GM12878 (cell line): Measurements from ENCODE around the gene DNAJB6. TPM values are rescaled to one million over a fixed set of nuclear protein-coding genes. Genes with fewer than 3 reads are reported as not detected.

Experiments used
- ATAC-seq: fragments of 200-7000 bp; cut with Tn5 transposase; 3 replicates; pipeline ENCODE4 v1.9.1; 2020; ENCODE audit warnings: mild to moderate bottlenecking, moderate library complexity
- BruUV-seq: library from RNA; stranded (reverse); fragments of 400-500 nt; replicated peaks from 2 replicates; lab custom pipeline; 2021; lab: Mats Ljungman, UMichigan
- CTCF ChIA-PET: fragments of 300-600 bp; sonication (Branson Sonifier 250); formaldehyde crosslinking; extraction: SDS; loops from one replicate; lab custom pipeline; 2021; ENCODE audit warnings: inconsistent platforms; lab: Yijun Ruan, JAX
- POLR2A ChIA-PET: fragments of 350-600 bp; formaldehyde crosslinking; extraction: SDS; loops from one replicate; lab custom pipeline; 2021; ENCODE audit warnings: inconsistent platforms; lab: Charles Lee
- RAD21 ChIA-PET: fragments of 300-600 bp; sonication (Branson Sonifier 250); formaldehyde crosslinking; loops from one replicate; lab custom pipeline; 2023; ENCODE audit warnings: antibody characterized with exemption; ENCODE audit not compliant: unreplicated experiment; lab: Charles Lee
- SMC1A ChIA-PET: fragments of 300-600 bp; sonication (Branson Sonifier 250); formaldehyde crosslinking; loops from one replicate; lab custom pipeline; 2023; ENCODE audit not compliant: unreplicated experiment, uncharacterized antibody; lab: Charles Lee
- DNase-seq: peaks from one replicate; pipeline ENCODE4 v3.0.0-alpha.2; 2011; ENCODE audit warnings: low read depth, low spot score
- FAIRE-seq: peaks from 3 replicates; lab custom pipeline; 2011; peaks lifted over from hg19 to GRCh38; lab: Jason Lieb, UNC
- H2AFZ ChIP-seq: 2 replicates; pipeline ENCODE4 v1.6.0; 2011; ENCODE audit warnings: low read depth, low read length, control low read depth; ENCODE audit not compliant: control insufficient read depth
- H3K27ac ChIP-seq: 2 replicates; pipeline ENCODE4 v1.5.1; 2011; ENCODE audit warnings: control low read depth; ENCODE audit not compliant: control insufficient read depth, insufficient read depth
- H3K27me3 ChIP-seq, 2 experiments: replicated peaks in 1 of 2; 2 replicates each; pipeline versions ENCODE4 v1.6.0 to v1.6.1; 2011; ENCODE audit warnings: low read length in 1 of 2; ENCODE audit not compliant: control insufficient read depth in 2 of 2, insufficient read depth in 2 of 2
- H3K36me3 ChIP-seq, 2 experiments: 2 replicates each; pipeline ENCODE4 v1.5.1; 2011; ENCODE audit warnings: low read length in 1 of 2; ENCODE audit not compliant: control insufficient read depth in 2 of 2, insufficient read depth in 2 of 2
- H3K4me1 ChIP-seq: 2 replicates; pipeline ENCODE4 v1.6.1; 2011; ENCODE audit warnings: mild to moderate bottlenecking, low read length, moderate library complexity, mixed read lengths; ENCODE audit not compliant: control insufficient read depth, insufficient read depth
- H3K4me2 ChIP-seq: 2 replicates; pipeline ENCODE4 v1.6.0; 2011; ENCODE audit warnings: control low read depth; ENCODE audit not compliant: control insufficient read depth, insufficient read depth
- H3K4me3 ChIP-seq: fragments of 200-600 bp; sonication (generic); 2 replicates; pipeline ENCODE4 v1.5.1; 2016
- H3K79me2 ChIP-seq: 2 replicates; pipeline ENCODE4 v1.6.0; 2011; ENCODE audit warnings: low read length; ENCODE audit not compliant: control insufficient read depth, insufficient read depth
- H3K9ac ChIP-seq: 2 replicates; pipeline ENCODE4 v1.8.0; 2011; ENCODE audit warnings: low read length, control low read depth, mixed read lengths; ENCODE audit not compliant: control insufficient read depth, insufficient read depth
- H3K9me3 ChIP-seq: replicated peaks from 3 replicates; pipeline ENCODE4 v1.5.1; 2011; ENCODE audit warnings: mild to moderate bottlenecking, low read length; ENCODE audit not compliant: control insufficient read depth, insufficient read depth
- H4K20me1 ChIP-seq: 2 replicates; pipeline ENCODE4 v1.6.0; 2011; ENCODE audit not compliant: control insufficient read depth, insufficient read depth
- BACH1 ChIP-seq: fragments of 450-650 bp; IDR thresholded peaks from 2 replicates; pipeline ENCODE4 v1.6.1; 2017; ENCODE audit warnings: mild to moderate bottlenecking, borderline replicate concordance
- CEBPB ChIP-seq, 2 experiments: fragments of 150-350 bp in 1 of 2; IDR thresholded peaks; 2 replicates each; pipeline ENCODE4 v1.6.1; 2012 to 2014; ENCODE audit warnings: low read depth in 2 of 2, low read length in 2 of 2, borderline replicate concordance in 1 of 2, inconsistent platforms in 1 of 2
- EZH2 ChIP-seq: IDR thresholded peaks from 2 replicates; pipeline ENCODE4 v1.6.1; 2012; ENCODE audit warnings: low read depth, mild to moderate bottlenecking, control low read depth, inconsistent platforms, low read length, borderline replicate concordance; ENCODE audit not compliant: control insufficient read depth
- GATAD2B ChIP-seq: fragments of 450-650 bp; conservative IDR thresholded peaks from 2 replicates; pipeline ENCODE4 v1.6.1; 2017; ENCODE audit warnings: low read depth, mild to moderate bottlenecking, moderate library complexity
- HDAC2 ChIP-seq: fragments of 200-600 bp; sonication (generic); IDR thresholded peaks from 2 replicates; pipeline ENCODE4 v1.6.1; 2017
- HDGF ChIP-seq: fragments of 450-650 bp; IDR thresholded peaks from 2 replicates; pipeline ENCODE4 v1.6.1; 2016; ENCODE audit warnings: antibody characterized with exemption
- KDM1A ChIP-seq: fragments of 200-600 bp; sonication (generic); IDR thresholded peaks from 2 replicates; pipeline ENCODE4 v1.6.1; 2016; ENCODE audit warnings: borderline replicate concordance
- SMC3 ChIP-seq: IDR thresholded peaks from 2 replicates; pipeline ENCODE4 v1.6.1; 2011; ENCODE audit warnings: low read length, improper control_type of control experiment, borderline replicate concordance
- TARDBP ChIP-seq: IDR thresholded peaks from 2 replicates; pipeline ENCODE4 v1.6.1; 2016; ENCODE audit warnings: borderline replicate concordance
- ZNF24 ChIP-seq: fragments of 450-650 bp; IDR thresholded peaks from 2 replicates; pipeline ENCODE4 v1.6.1; 2017; ENCODE audit warnings: antibody characterized with exemption, mild to moderate bottlenecking
- WGBS: methylation state at CpG from one replicate; pipeline ENCODE4 v1.1.6; 2016; ENCODE audit warnings: low lambda C conversion rate; ENCODE audit not compliant: insufficient replicate concordance, insufficient coverage; ENCODE audit errors: missing lambda C conversion rate; 5-methylcytosine and 5-hydroxymethylcytosine counted together
- in situ Hi-C: fragments of 300-500 bp; cut with MboI; formaldehyde crosslinking; loops from 9 replicates; pipeline ENCODE4 v1.14.3; 2018; ENCODE audit warnings: mixed read lengths
- intact Hi-C: fragments of 100-400 bp; cut with micrococcal nuclease; formaldehyde crosslinking; loops from one replicate; pipeline ENCODE4 v1.14.2; 2022; ENCODE audit not compliant: unreplicated experiment
- polyA plus RNA-seq, 11 experiments: library from polyadenylated mRNA; depleted of rRNA in 4 of 11; unstranded in 6 of 11; stranded (reverse) in 5 of 11; fragments of >200 nt; fragmentation: Nextera tagmentation in 4 of 11; fragmentation: Illumina TruSeq in 1 of 11; extraction: Ambion mirVana in 4 of 11; extraction: Trizol in 1 of 11; gene quantifications; 1 replicate in 1 of 11; 2 replicates in 10 of 11; pipeline versions ENCODE4 v1.2.1 to v1.2.3, GENCODE V29; 2011 to 2016; ENCODE audit warnings: inconsistent platforms in 2 of 11, missing spikeins in 2 of 11, low read depth in 1 of 11
- total RNA-seq, 4 experiments: library from RNA; depleted of rRNA in 3 of 4; stranded (reverse); fragments of >200 nt in 3 of 4; fragmentation: Illumina TruSeq in 1 of 4; extraction: Trizol in 1 of 4; gene quantifications; 2 replicates each; pipeline versions ENCODE4 v1.2.1 to v1.2.3, GENCODE V29; 2013 to 2021
- TF ChIP-seq, protein P1 (sequence below): fragments of 450-650 bp; IDR thresholded peaks from 2 replicates; pipeline ENCODE4 v1.6.1; 2018; ENCODE audit warnings: borderline replicate concordance, mild to moderate bottlenecking; ENCODE audit not compliant: partially characterized antibody
- TF ChIP-seq, protein P2 (sequence below), 3 experiments: IDR thresholded peaks in 2 of 3; conservative IDR thresholded peaks in 1 of 3; 2 replicates each; pipeline ENCODE4 v1.5.1; 2011; ENCODE audit warnings: low read depth in 3 of 3, low read length in 3 of 3, mild to moderate bottlenecking in 3 of 3, control low read depth in 2 of 3, moderate library complexity in 2 of 3, inconsistent platforms in 1 of 3, mixed read lengths in 1 of 3; ENCODE audit not compliant: control insufficient read depth in 2 of 3, insufficient read depth in 1 of 3; ENCODE audit errors: extremely low read depth in 1 of 3
- TF ChIP-seq, protein P3 (sequence below): fragments of 450-650 bp; IDR thresholded peaks from 2 replicates; pipeline ENCODE4 v1.6.1; 2017; ENCODE audit warnings: mild to moderate bottlenecking
- TF ChIP-seq, protein P4 (sequence below): IDR thresholded peaks from 2 replicates; pipeline ENCODE4 v1.6.1; 2012; ENCODE audit warnings: low read depth, low read length, improper control_type of control experiment

DNAJB6 gene
- total and polyA plus RNA-seq, 10 of the 15 experiments (the other 5 are each of a cell fraction or from before 2014, with no cell fraction given): 34.5 to 117 (median 53.1) TPM

DNA sequence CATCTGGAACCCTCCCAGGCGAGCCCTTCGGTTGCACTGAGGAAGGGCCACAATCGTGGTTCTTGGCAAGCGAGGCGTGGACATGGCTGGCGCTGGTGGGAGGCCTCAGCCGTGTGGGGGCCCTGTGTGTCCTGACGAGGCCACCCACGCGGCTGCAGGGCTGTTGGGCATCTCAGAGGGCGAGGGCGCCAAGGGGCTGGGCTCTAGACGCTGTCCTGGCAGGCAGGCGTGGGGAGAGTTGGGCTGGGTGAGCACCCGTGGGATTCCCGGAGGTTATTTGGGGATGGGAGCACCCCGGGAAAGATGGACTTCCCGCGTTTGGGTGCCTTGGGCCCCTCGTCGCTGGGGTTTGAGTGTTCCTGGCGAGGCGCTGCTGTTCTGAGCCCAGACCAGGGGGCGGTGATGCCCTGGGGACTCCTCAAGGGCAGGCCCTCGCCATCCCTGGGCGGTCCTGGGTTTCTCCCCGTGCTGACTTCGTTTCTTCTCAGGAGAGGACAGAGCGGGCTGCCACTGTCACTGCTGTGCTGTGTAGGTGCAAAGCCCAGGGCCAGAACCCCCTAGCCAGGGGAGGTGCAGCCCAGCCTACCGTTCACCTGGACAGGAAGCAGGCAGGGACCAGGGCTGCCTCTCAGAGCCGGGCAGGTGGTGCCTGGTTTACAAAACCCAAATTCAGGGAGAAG, 87.2 kb downstream of the DNAJB6 start:
- H2AFZ ChIP-seq: no peak overlapping the region
- no peaks in the 10 kb centered on the region for H3K79me2 ChIP-seq
- DNase-seq (no peak), ATAC-seq (no peak), FAIRE-seq (no peak)
- ChIA-PET CTCF (no interaction called here), SMC1A (no interaction called here), POLR2A (no interaction called here)
- no peaks in the 10 kb centered on the region for H3K36me3 ChIP-seq
- no TSS peak for BruUV-seq
- H3K9ac ChIP-seq: no peak overlapping the region
- no peaks in the 10 kb centered on the region for H3K27me3 ChIP-seq
- H3K27ac ChIP-seq: no peak overlapping the region
- no peaks in the 10 kb centered on the region for H3K4me1 ChIP-seq
- in situ Hi-C loops: no loop called here
- no peak overlapping the region for H3K4me2 ChIP-seq
- no peak for TF ChIP-seq CEBPB (IDR thresholded peaks at IDR 0.05; ENCODE audit: borderline replicate concordance in 1 of 2, low read depth in 2 of 2, low read length in 2 of 2)
- no peak for TF ChIP-seq BACH1
- TF ChIP-seq HDAC2: no peak
- TF ChIP-seq, protein P1, sequence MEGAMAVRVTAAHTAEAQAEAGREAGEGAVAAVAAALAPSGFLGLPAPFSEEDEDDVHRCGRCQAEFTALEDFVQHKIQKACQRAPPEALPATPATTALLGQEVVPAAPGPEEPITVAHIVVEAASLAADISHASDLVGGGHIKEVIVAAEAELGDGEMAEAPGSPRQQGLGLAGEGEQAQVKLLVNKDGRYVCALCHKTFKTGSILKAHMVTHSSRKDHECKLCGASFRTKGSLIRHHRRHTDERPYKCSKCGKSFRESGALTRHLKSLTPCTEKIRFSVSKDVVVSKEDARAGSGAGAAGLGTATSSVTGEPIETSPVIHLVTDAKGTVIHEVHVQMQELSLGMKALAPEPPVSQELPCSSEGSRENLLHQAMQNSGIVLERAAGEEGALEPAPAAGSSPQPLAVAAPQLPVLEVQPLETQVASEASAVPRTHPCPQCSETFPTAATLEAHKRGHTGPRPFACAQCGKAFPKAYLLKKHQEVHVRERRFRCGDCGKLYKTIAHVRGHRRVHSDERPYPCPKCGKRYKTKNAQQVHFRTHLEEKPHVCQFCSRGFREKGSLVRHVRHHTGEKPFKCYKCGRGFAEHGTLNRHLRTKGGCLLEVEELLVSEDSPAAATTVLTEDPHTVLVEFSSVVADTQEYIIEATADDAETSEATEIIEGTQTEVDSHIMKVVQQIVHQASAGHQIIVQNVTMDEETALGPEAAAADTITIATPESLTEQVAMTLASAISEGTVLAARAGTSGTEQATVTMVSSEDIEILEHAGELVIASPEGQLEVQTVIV: no peak
- no peak for TF ChIP-seq HDGF
- TF ChIP-seq, protein P2, sequence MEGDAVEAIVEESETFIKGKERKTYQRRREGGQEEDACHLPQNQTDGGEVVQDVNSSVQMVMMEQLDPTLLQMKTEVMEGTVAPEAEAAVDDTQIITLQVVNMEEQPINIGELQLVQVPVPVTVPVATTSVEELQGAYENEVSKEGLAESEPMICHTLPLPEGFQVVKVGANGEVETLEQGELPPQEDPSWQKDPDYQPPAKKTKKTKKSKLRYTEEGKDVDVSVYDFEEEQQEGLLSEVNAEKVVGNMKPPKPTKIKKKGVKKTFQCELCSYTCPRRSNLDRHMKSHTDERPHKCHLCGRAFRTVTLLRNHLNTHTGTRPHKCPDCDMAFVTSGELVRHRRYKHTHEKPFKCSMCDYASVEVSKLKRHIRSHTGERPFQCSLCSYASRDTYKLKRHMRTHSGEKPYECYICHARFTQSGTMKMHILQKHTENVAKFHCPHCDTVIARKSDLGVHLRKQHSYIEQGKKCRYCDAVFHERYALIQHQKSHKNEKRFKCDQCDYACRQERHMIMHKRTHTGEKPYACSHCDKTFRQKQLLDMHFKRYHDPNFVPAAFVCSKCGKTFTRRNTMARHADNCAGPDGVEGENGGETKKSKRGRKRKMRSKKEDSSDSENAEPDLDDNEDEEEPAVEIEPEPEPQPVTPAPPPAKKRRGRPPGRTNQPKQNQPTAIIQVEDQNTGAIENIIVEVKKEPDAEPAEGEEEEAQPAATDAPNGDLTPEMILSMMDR (IDR thresholded peaks at IDR 0.05 in 2 of 3, conservative IDR thresholded peaks at IDR 0.05 in 1 of 3; ENCODE audit: control insufficient read depth in 2 of 3, extremely low read depth in 1 of 3, insufficient read depth in 1 of 3, low read depth in 3 of 3, low read length in 3 of 3): no peak
- no peak for TF ChIP-seq KDM1A
- TF ChIP-seq, protein P3, sequence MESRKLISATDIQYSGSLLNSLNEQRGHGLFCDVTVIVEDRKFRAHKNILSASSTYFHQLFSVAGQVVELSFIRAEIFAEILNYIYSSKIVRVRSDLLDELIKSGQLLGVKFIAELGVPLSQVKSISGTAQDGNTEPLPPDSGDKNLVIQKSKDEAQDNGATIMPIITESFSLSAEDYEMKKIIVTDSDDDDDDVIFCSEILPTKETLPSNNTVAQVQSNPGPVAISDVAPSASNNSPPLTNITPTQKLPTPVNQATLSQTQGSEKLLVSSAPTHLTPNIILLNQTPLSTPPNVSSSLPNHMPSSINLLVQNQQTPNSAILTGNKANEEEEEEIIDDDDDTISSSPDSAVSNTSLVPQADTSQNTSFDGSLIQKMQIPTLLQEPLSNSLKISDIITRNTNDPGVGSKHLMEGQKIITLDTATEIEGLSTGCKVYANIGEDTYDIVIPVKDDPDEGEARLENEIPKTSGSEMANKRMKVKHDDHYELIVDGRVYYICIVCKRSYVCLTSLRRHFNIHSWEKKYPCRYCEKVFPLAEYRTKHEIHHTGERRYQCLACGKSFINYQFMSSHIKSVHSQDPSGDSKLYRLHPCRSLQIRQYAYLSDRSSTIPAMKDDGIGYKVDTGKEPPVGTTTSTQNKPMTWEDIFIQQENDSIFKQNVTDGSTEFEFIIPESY: no peak
- TF ChIP-seq ZNF24: no peak
- no peak for TF ChIP-seq GATAD2B
- no peak for TF ChIP-seq TARDBP
- TF ChIP-seq, protein P4, sequence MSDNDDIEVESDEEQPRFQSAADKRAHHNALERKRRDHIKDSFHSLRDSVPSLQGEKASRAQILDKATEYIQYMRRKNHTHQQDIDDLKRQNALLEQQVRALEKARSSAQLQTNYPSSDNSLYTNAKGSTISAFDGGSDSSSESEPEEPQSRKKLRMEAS: no peak
- no peak for TF ChIP-seq SMC3
- TF ChIP-seq EZH2: no peak
- TF ChIP-seq, all 136 proteins: peak for 0
- intact Hi-C loops: no loop called here
- Histone ChIP-seq H4K20me1 (no peaks in the 10 kb centered on the region), H3K4me3 (no peak overlapping the region), H3K9me3 (no peaks in the 10 kb centered on the region)
- 57% methylated on average over 24 of the region's 31 CpGs for WGBS
- RAD21 ChIA-PET: no interaction called here
